K562 (cell line): ENCODE results near the gene SRGAP3.

Source experiments
- ATF3 ChIP-seq, 2 experiments: fragments of 450-650 bp in 1 of 2; sonication (generic) in 1 of 2; formaldehyde crosslinking in 1 of 2; IDR thresholded peaks in 1 of 2; conservative IDR thresholded peaks in 1 of 2; 2 replicates each; pipeline versions ENCODE4 v1.6.1 to v1.8.1; 2016 to 2023; ENCODE audit warnings: mild to moderate bottlenecking in 2 of 2, moderate library complexity in 2 of 2, inconsistent platforms in 1 of 2, missing genetic modification reagents in 1 of 2
- POLR2A ChIP-seq: fragments of 450-650 bp; conservative IDR thresholded peaks from 2 replicates; pipeline ENCODE4 v1.6.1; 2016
- RCOR1 ChIP-seq, 2 experiments: IDR thresholded peaks; 2 replicates each; pipeline ENCODE4 v1.6.1; 2012; ENCODE audit warnings: low read depth in 2 of 2, low read length in 2 of 2, borderline replicate concordance in 1 of 2, improper control_type of control experiment in 1 of 2
- SP1 ChIP-seq: sonication (generic); formaldehyde crosslinking; IDR thresholded peaks from 2 replicates; pipeline ENCODE4 v1.8.1; 2022; ENCODE audit warnings: mild to moderate bottlenecking, missing genetic modification reagents
- USF1 ChIP-seq: sonication (generic); formaldehyde crosslinking; IDR thresholded peaks from 2 replicates; pipeline ENCODE4 v1.9.0; 2022; ENCODE audit warnings: mild to moderate bottlenecking, missing genetic modification reagents
- ZBTB8A ChIP-seq: fragments of 450-650 bp; IDR thresholded peaks from 2 replicates; pipeline ENCODE4 v1.6.1; 2018; ENCODE audit warnings: mild to moderate bottlenecking, moderate library complexity; ENCODE audit not compliant: partially characterized antibody
- ZFP30 ChIP-seq: fragments of 250-450 bp; sonication (Bioruptor Pico); IDR thresholded peaks from 2 replicates; pipeline ENCODE4 v1.8.0; 2022; ENCODE audit warnings: moderate library complexity, mild to moderate bottlenecking, inconsistent platforms, borderline replicate concordance
- ZNF347 ChIP-seq: fragments of 450-650 bp; formaldehyde crosslinking; IDR thresholded peaks from 2 replicates; pipeline ENCODE4 v1.4.0; 2020; ENCODE audit warnings: low read depth, mild to moderate bottlenecking, moderate library complexity
- ZNF644 ChIP-seq: fragments of 200-800 bp; sonication (Bioruptor generic); IDR thresholded peaks from 2 replicates; pipeline ENCODE4 v1.6.1; 2016; ENCODE audit warnings: low read depth, missing genetic modification characterization, missing compliant biosample characterization

- no peak for TF ChIP-seq ZFP30
- TF ChIP-seq ATF3 (IDR thresholded peaks at IDR 0.05): no peak
- no peak for TF ChIP-seq ATF3 (CRISPR knock-in tag; conservative IDR thresholded peaks at IDR 0.05)
- no peak for TF ChIP-seq ZNF347 (CRISPR knock-in tag)
- TF ChIP-seq ZNF644 (tag): no peak
- no peak for TF ChIP-seq ZBTB8A
- no peak for TF ChIP-seq SP1 (CRISPR knock-in tag)
- no peak for TF ChIP-seq USF1 (CRISPR knock-in tag)
- TF ChIP-seq RCOR1 (IDR thresholded peaks at IDR 0.05; ENCODE audit: borderline replicate concordance in 1 of 2, low read depth in 2 of 2, low read length in 2 of 2): no peak
- no peak for TF ChIP-seq POLR2A
Measured at GRCh38 chr3:8974458-8974857, 275.0 kb downstream of the SRGAP3 start.
